K562 (cell line): Measurements from ENCODE around the gene CLSTN2. TPM values are rescaled to one million over a fixed set of nuclear protein-coding genes. Genes with fewer than 3 reads are reported as not detected.

ENCODE experiments used
- ATAC-seq: fragments of 200-7000 bp; cut with Tn5 transposase; 3 replicates; pipeline ENCODE4 v1.9.1; 2020; ENCODE audit warnings: moderate library complexity
- BruUV-seq: library from RNA; stranded (reverse); fragments of 400-500 nt; replicated peaks from 2 replicates; lab custom pipeline; 2021; lab: Mats Ljungman, UMichigan
- CTCF ChIA-PET: fragments of 300-600 bp; formaldehyde crosslinking; extraction: SDS; loops from one replicate; lab custom pipeline; 2021; ENCODE audit warnings: low intra/inter-chr PET ratio; lab: Yijun Ruan, JAX
- POLR2A ChIA-PET: fragments of 300-600, 350-650 bp; sonication (Branson Sonifier 250); formaldehyde crosslinking; extraction: SDS; loops from one replicate; lab custom pipeline; 2021; ENCODE audit warnings: antibody characterized with exemption, inconsistent platforms; lab: Yijun Ruan, JAX
- DNase-seq, 4 experiments: peaks; one replicate each; pipeline versions ENCODE4 v3.0.0 to v3.0.0-alpha.2; 2011 to 2018; ENCODE audit warnings: low spot score in 3 of 4, mixed read lengths in 3 of 4; ENCODE audit errors: extremely low read depth in 1 of 4
- FAIRE-seq: peaks from 2 replicates; lab custom pipeline; 2011; peaks lifted over from hg19 to GRCh38; lab: Jason Lieb, UNC
- H2AFZ ChIP-seq: 2 replicates; pipeline ENCODE4 v1.6.0; 2011; ENCODE audit warnings: low read depth, low read length, control low read depth, inconsistent platforms
- H3K27ac ChIP-seq: fragments of 200-600 bp; 3 replicates; pipeline ENCODE4 v1.8.0; 2011; ENCODE audit warnings: low read depth, mild to moderate bottlenecking, control low read depth, inconsistent platforms, low read length, moderate library complexity, mixed read lengths; ENCODE audit errors: extremely low read depth
- H3K27me3 ChIP-seq, 2 experiments: fragments of 300-600 bp in 1 of 2; 2 replicates in 1 of 2; 3 replicates in 1 of 2; pipeline versions ENCODE4 v1.6.0 to v1.8.0; 2011; ENCODE audit warnings: inconsistent platforms in 2 of 2, low read length in 2 of 2, mild to moderate bottlenecking in 1 of 2, mixed read lengths in 1 of 2, moderate library complexity in 1 of 2; ENCODE audit not compliant: control insufficient read depth in 2 of 2, insufficient read depth in 2 of 2
- H3K36me3 ChIP-seq: fragments of 300-600 bp; 3 replicates; pipeline ENCODE4 v1.8.0; 2011; ENCODE audit warnings: mild to moderate bottlenecking, low read length, inconsistent platforms; ENCODE audit not compliant: control insufficient read depth, insufficient read depth
- H3K4me1 ChIP-seq, 2 experiments: fragments of 200-600 bp in 1 of 2; replicated peaks in 1 of 2; 2 replicates in 1 of 2; 3 replicates in 1 of 2; pipeline versions ENCODE4 v1.5.1 to v1.8.0; 2011; ENCODE audit warnings: inconsistent platforms in 2 of 2, low read length in 2 of 2, mild to moderate bottlenecking in 1 of 2, mixed read lengths in 1 of 2, moderate library complexity in 1 of 2; ENCODE audit not compliant: control insufficient read depth in 2 of 2, insufficient read depth in 2 of 2
- H3K4me2 ChIP-seq: 2 replicates; pipeline ENCODE4 v1.6.1; 2011; ENCODE audit warnings: low read length, control low read depth, inconsistent platforms, mixed read lengths; ENCODE audit not compliant: insufficient read depth
- H3K4me3 ChIP-seq: fragments of 200-600 bp; sonication (generic), shearing (Covaris generic); 2 replicates; pipeline ENCODE4 v1.5.1; 2016; ENCODE audit warnings: control low read depth, inconsistent platforms
- H3K79me2 ChIP-seq: fragments of 200-600 bp; 3 replicates; pipeline ENCODE4 v1.8.0; 2011; ENCODE audit warnings: low read length, inconsistent platforms; ENCODE audit not compliant: control insufficient read depth, insufficient read depth
- H3K9ac ChIP-seq, 2 experiments: 2 replicates each; pipeline versions ENCODE4 v1.6.0 to v1.6.1; 2011; ENCODE audit warnings: low read depth in 2 of 2, low read length in 2 of 2, control low read depth in 1 of 2, inconsistent platforms in 1 of 2, mild to moderate bottlenecking in 1 of 2, mixed read lengths in 1 of 2; ENCODE audit not compliant: insufficient read depth in 1 of 2
- H3K9me1 ChIP-seq: one replicate; pipeline ENCODE4 v1.6.0; 2011; ENCODE audit warnings: inconsistent platforms, mild to moderate bottlenecking, low read length, moderate library complexity; ENCODE audit not compliant: control insufficient read depth, insufficient read depth
- H3K9me3 ChIP-seq: replicated peaks from 2 replicates; pipeline ENCODE4 v1.5.1; 2011; ENCODE audit warnings: low read depth, low read length, inconsistent platforms; ENCODE audit not compliant: control insufficient read depth, insufficient read depth
- H4K20me1 ChIP-seq: replicated peaks from 2 replicates; pipeline ENCODE4 v1.6.1; 2011; ENCODE audit warnings: low read length, inconsistent platforms, mixed read lengths; ENCODE audit not compliant: control insufficient read depth, insufficient read depth
- ESRRA ChIP-seq: fragments of 450-650 bp; IDR thresholded peaks from 2 replicates; pipeline ENCODE4 v1.6.1; 2014; ENCODE audit warnings: low read depth, mild to moderate bottlenecking, moderate library complexity, borderline replicate concordance
- SIN3B ChIP-seq: fragments of 450-650 bp; IDR thresholded peaks from 2 replicates; pipeline ENCODE4 v1.6.1; 2017; ENCODE audit warnings: low read depth, mild to moderate bottlenecking, moderate library complexity
- SIX5 ChIP-seq, 2 experiments: IDR thresholded peaks; 2 replicates each; pipeline ENCODE4 v1.6.1; 2011; ENCODE audit warnings: low read length in 2 of 2, borderline replicate concordance in 1 of 2, low read depth in 1 of 2, mild to moderate bottlenecking in 1 of 2, moderate library complexity in 1 of 2; ENCODE audit not compliant: insufficient read depth in 1 of 2
- XRCC3 ChIP-seq: fragments of 450-650 bp; IDR thresholded peaks from 2 replicates; pipeline ENCODE4 v1.6.1; 2017; ENCODE audit warnings: mild to moderate bottlenecking, moderate library complexity
- ZNF644 ChIP-seq: fragments of 200-800 bp; sonication (Bioruptor generic); IDR thresholded peaks from 2 replicates; pipeline ENCODE4 v1.6.1; 2016; ENCODE audit warnings: low read depth, missing genetic modification characterization, missing compliant biosample characterization
- WGBS: fragments of 100-300 bp; shearing (Covaris generic); methylation state at CpG from one replicate; pipeline ENCODE4 v1.1.6; 2016; ENCODE audit warnings: low coverage, mixed read lengths; ENCODE audit not compliant: insufficient coverage; ENCODE audit errors: missing lambda C conversion rate; 5-methylcytosine and 5-hydroxymethylcytosine counted together
- in situ Hi-C: fragments of 300-500 bp; cut with MboI; formaldehyde crosslinking; loops from 4 replicates; pipeline ENCODE4 v1.15.0; 2018; ENCODE audit warnings: inconsistent platforms, mixed read lengths
- intact Hi-C: fragments of 100-400 bp; cut with micrococcal nuclease; formaldehyde crosslinking; loops from 2 replicates; pipeline ENCODE4 v1.14.2; 2022
- polyA plus RNA-seq, 8 experiments: library from polyadenylated mRNA; depleted of rRNA in 4 of 8; stranded (reverse) in 5 of 8; unstranded in 3 of 8; fragments of >200 nt; fragmentation: Nextera tagmentation in 2 of 8; fragmentation: Illumina TruSeq in 1 of 8; extraction: Ambion mirVana in 2 of 8; extraction: Trizol in 1 of 8; gene quantifications; 2 replicates each; pipeline versions ENCODE4 v1.2.1 to v1.2.3, GENCODE V29; 2011 to 2014; ENCODE audit warnings: inconsistent platforms in 1 of 8, missing spikeins in 1 of 8
- total RNA-seq, 7 experiments: library from RNA; depleted of rRNA in 6 of 7; stranded (reverse); fragments of >200 nt in 6 of 7; fragmentation: Illumina TruSeq in 2 of 7; extraction: Trizol in 2 of 7; gene quantifications; 2 replicates each; pipeline versions ENCODE4 v1.2.1 to v1.2.3, GENCODE V29; 2011 to 2021; ENCODE audit warnings: low replicate concordance in 1 of 7
- TF ChIP-seq, protein P1 (sequence below), 2 experiments: IDR thresholded peaks in 1 of 2; conservative IDR thresholded peaks in 1 of 2; 2 replicates each; pipeline ENCODE4 v1.6.1; 2016; ENCODE audit warnings: low read depth in 2 of 2, mild to moderate bottlenecking in 1 of 2, missing compliant biosample characterization in 1 of 2, missing genetic modification characterization in 1 of 2, moderate library complexity in 1 of 2

The CLSTN2 gene
- total and polyA plus RNA-seq, 9 of the 15 experiments (the other 6 are each of a cell fraction or from before 2014, with no cell fraction given), result 0.02 to 0.04 (median 0.04) TPM; not detected in 6

DNA sequence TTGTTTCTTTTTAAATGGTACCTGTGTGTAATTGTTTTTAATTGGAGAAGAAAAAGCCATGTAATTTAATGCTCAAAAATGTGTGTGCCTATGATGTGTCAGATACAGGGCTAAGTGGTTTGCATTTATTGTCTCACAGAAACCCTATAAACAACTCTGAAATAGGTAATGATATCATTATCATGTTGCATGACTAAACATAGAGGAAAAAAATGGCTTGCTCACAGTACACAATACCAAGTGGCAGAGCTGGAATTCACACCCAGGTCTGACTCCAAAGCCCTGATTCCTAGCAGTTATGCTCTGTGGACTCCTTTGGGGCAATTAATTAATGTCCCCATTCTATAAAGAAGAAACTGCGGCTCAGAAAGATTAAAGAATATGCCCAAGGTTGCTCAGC lies 505.5 kb downstream of the CLSTN2 start:
- FAIRE-seq, result no peak
- no TSS peak for BruUV-seq
- intact Hi-C loops, result no loop called here

More for the DNA sequence above, 505.5 kb downstream of the CLSTN2 start:
- no peak overlapping the region for H2AFZ ChIP-seq
- ATAC-seq (no peak), DNase-seq (no peak)
- H3K27ac ChIP-seq, result no peak overlapping the region
- ChIA-PET POLR2A (no interaction called here), CTCF (no interaction called here)
- no peaks in the 10 kb centered on the region for H3K9me1 ChIP-seq
- no peaks in the 10 kb centered on the region for H3K79me2 ChIP-seq
- no peaks in the 10 kb centered on the region for H3K27me3 ChIP-seq
- no peaks in the 10 kb centered on the region for H4K20me1 ChIP-seq
- in situ Hi-C loops, result no loop called here
- no peak overlapping the region for H3K4me3 ChIP-seq
- H3K36me3 ChIP-seq, result no peaks in the 10 kb centered on the region
- H3K9me3 ChIP-seq, result no peaks in the 10 kb centered on the region
- H3K9ac ChIP-seq, result no peak overlapping the region
- 0% methylated on average over 1 of the region's 1 CpG for whole genome bisulfite sequencing
- H3K4me2 ChIP-seq, result no peak overlapping the region
- no peaks in the 10 kb centered on the region for H3K4me1 ChIP-seq
- no peak for TF ChIP-seq ZNF644 (tag)
- no peak for TF ChIP-seq XRCC3
- TF ChIP-seq SIX5 (IDR thresholded peaks at IDR 0.05; ENCODE audit: borderline replicate concordance in 1 of 2, insufficient read depth in 1 of 2, low read depth in 1 of 2, low read length in 2 of 2), result no peak
- TF ChIP-seq SIN3B, result no peak
- TF ChIP-seq ESRRA, result no peak
- TF ChIP-seq, protein P1, sequence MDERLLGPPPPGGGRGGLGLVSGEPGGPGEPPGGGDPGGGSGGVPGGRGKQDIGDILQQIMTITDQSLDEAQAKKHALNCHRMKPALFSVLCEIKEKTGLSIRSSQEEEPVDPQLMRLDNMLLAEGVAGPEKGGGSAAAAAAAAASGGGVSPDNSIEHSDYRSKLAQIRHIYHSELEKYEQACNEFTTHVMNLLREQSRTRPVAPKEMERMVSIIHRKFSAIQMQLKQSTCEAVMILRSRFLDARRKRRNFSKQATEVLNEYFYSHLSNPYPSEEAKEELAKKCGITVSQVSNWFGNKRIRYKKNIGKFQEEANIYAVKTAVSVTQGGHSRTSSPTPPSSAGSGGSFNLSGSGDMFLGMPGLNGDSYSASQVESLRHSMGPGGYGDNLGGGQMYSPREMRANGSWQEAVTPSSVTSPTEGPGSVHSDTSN (CRISPR knock-in tag; IDR thresholded peaks at IDR 0.05; ENCODE audit: low read depth), result no peak
- TF ChIP-seq, protein P1 (tag; conservative IDR thresholded peaks at IDR 0.05; ENCODE audit: low read depth), result no peak
- TF ChIP-seq, all 486 proteins: peak for 0
